Measurements from ENCODE around the gene PRPF38B.
"Not testable (repeated sequence)": the region's sequence is repeated elsewhere in the genome, so short reads cannot be mapped to it uniquely, and the experiment has no call there.

Gene PRPF38B

DNA sequence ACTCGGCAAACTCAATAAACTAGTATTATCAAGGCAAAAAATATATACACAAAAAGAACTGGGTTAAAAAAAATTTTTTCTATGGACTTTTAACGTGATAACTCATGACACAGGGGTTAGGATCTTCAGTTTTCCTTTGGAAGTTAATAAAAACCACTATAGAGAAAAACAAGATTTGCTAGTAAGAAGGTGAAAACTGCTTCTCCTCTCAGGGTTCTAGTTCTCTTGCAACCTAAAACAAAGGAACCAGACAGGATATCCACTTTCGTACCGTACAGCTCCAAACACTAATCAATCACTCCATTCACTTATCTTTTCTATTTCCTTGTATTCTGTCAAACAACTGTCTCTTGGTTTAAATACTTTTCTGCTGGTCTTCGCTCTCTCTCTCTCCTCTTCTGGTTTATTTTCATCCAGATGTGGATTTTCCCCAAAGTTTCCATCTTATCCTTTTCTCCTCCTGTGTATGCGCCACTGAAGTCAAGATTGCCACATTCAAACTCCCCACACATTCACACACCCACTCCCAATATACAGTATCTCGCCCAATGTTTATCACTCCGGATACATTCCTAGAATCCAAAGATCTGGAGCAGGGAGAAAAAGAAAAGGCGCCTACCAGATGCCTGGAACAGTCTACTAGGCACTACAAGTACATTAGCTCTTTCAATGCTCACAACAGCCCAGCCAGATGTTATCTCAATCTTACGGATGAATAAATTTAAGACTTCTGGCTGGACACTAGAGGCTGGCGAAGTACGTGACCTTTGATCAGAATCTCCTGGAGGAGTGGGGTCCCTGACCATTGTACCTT lies 775 bp upstream of the PRPF38B start:
- TF ChIP-seq, protein P1, sequence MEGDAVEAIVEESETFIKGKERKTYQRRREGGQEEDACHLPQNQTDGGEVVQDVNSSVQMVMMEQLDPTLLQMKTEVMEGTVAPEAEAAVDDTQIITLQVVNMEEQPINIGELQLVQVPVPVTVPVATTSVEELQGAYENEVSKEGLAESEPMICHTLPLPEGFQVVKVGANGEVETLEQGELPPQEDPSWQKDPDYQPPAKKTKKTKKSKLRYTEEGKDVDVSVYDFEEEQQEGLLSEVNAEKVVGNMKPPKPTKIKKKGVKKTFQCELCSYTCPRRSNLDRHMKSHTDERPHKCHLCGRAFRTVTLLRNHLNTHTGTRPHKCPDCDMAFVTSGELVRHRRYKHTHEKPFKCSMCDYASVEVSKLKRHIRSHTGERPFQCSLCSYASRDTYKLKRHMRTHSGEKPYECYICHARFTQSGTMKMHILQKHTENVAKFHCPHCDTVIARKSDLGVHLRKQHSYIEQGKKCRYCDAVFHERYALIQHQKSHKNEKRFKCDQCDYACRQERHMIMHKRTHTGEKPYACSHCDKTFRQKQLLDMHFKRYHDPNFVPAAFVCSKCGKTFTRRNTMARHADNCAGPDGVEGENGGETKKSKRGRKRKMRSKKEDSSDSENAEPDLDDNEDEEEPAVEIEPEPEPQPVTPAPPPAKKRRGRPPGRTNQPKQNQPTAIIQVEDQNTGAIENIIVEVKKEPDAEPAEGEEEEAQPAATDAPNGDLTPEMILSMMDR (IDR thresholded peaks at IDR 0.05; ENCODE audit: insufficient read depth, low read length, missing control alignments): no peak
- H3K4me3 ChIP-seq (ENCODE audit: low read depth, low read length): peak overlapping the region; percentile 85
- no peak for DNase-seq (ENCODE audit: low read depth, low spot score)
- ChIA-PET CTCF (interaction anchor here (1.0 to 2.5 kb wide), 7 partner anchors 11 to 209 kb away, joined by 3 to 10 read pairs (median 4); no protein-coding TSS in a partner anchor), POLR2A (interaction anchor here (0.6 to 2.2 kb wide), 11 partner anchors 11 to 491 kb away, joined by 3 to 8 read pairs (median 4); partner anchors contain the start of genes HENMT1 and STXBP3)

DNA sequence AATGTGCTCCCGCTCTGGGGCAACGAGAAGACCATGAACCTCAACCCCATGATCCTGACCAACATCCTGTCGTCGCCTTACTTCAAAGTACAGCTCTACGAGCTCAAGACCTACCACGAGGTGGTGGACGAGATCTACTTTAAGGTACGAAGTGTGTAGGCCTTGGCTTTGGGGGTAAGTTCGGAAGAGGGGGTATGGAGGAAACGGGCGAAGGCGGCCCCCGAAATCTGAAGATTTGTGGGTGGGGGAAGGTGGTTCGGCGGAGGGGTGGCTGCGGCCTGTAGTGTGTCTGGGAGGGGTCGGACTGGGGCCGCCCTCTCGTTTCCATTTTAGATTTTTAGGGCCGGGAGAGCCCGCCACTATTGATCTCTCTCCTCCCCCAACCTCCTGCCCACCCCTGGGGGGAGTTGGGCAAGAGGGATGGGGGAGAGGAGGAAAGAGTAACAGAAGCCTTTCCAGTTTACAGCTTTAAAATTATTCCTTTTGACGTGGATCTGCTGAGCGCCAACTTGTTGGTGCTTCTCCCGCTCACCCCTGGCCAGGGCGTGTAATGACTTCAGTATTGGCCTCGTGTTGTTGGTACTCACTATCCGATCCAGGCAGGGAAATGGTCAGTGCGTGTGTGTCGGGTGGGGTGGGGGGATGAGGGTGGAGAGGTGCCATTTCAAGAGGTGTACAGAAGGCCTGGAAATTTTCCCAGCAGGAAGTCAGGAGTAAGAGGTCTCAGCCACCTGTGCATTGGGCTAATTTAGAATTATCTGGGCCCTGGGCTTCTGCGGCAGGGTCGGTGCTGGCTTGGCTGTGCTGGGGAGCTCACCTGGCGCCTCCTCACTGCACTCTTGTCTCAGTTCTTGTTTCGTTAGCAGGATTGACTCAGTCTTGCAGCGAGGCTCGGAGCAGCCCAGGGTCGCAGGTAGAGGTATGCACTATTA lies 880 bp downstream of the PRPF38B start:
- peak overlapping the region; percentile 85 for H3K4me3 ChIP-seq (ENCODE audit: low read depth, low read length)
- no peak for DNase-seq (ENCODE audit: low read depth, low spot score)
- ChIA-PET POLR2A (interaction anchor here (0.9 to 2.2 kb wide), 8 partner anchors 9 to 492 kb away, joined by 3 to 8 read pairs (median 5); partner anchors contain the start of genes HENMT1 and STXBP3), CTCF (interaction anchor here (1.0 to 2.5 kb wide), 9 partner anchors 9 to 208 kb away, joined by 3 to 10 read pairs (median 3); partner anchors contain the start of gene EEIG2)
- TF ChIP-seq, protein P1 (IDR thresholded peaks at IDR 0.05; ENCODE audit: insufficient read depth, low read length, missing control alignments): peak; percentile 32

DNA sequence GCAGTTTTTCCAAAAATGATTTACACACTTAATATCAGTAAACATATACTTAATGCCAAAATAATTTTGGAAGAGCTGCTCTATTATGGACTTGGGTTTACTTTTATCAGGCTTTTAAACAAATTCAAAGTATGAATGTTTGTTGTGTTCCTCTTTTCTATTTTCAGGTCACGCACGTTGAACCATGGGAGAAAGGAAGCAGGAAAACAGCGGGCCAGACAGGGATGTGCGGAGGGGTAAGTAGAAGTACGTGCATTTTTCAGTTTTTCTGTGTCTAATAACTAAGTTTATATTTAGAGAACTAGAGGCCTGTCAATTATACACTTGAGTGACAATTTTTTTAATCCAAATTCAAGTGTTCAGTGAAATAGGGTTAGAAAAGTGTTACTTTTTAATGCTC lies 3.4 kb downstream of the PRPF38B start:
- H3K4me3 ChIP-seq (ENCODE audit: low read depth, low read length): no peak overlapping the region
- TF ChIP-seq, protein P1 (IDR thresholded peaks at IDR 0.05; ENCODE audit: insufficient read depth, low read length, missing control alignments): no peak
- no peak for DNase-seq (ENCODE audit: low read depth, low spot score)
- POLR2A ChIA-PET: no interaction called here
- CTCF ChIA-PET: no interaction called here

DNA sequence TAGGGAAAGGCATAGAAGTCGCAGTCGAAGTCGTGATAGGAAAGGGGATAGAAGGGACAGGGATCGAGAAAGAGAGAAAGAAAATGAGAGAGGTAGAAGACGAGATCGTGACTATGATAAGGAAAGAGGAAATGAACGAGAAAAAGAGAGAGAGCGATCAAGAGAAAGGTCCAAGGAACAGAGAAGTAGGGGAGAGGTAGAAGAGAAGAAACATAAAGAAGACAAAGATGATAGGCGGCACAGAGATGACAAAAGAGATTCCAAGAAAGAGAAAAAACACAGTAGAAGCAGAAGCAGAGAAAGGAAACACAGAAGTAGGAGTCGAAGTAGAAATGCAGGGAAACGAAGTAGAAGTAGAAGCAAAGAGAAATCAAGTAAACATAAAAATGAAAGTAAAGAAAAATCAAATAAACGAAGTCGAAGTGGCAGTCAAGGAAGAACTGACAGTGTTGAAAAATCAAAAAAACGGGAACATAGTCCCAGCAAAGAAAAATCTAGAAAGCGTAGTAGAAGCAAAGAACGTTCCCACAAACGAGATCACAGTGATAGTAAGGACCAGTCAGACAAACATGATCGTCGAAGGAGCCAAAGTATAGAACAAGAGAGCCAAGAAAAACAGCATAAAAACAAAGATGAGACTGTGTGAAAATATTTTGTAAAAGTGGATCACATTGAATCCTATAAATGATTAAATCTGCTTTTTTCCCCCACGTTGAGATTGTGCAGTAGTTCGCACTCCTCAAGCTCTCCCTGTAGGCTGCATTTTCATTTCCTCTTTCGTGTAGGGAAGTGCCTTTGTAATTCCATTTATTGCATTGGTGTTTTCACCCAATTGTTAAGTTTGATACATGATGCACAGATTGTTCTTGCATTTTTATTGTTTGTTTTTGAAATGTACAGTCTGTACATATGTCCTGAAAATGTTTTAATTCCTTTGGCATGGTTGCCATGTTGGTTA lies 7.5 kb downstream of the PRPF38B start:
- TF ChIP-seq, protein P1 (IDR thresholded peaks at IDR 0.05; ENCODE audit: insufficient read depth, low read length, missing control alignments): no peak
- ChIA-PET CTCF (no interaction called here), POLR2A (no interaction called here)
- H3K4me3 ChIP-seq (ENCODE audit: low read depth, low read length): no peak overlapping the region
- no peak for DNase-seq (ENCODE audit: low read depth, low spot score)

DNA sequence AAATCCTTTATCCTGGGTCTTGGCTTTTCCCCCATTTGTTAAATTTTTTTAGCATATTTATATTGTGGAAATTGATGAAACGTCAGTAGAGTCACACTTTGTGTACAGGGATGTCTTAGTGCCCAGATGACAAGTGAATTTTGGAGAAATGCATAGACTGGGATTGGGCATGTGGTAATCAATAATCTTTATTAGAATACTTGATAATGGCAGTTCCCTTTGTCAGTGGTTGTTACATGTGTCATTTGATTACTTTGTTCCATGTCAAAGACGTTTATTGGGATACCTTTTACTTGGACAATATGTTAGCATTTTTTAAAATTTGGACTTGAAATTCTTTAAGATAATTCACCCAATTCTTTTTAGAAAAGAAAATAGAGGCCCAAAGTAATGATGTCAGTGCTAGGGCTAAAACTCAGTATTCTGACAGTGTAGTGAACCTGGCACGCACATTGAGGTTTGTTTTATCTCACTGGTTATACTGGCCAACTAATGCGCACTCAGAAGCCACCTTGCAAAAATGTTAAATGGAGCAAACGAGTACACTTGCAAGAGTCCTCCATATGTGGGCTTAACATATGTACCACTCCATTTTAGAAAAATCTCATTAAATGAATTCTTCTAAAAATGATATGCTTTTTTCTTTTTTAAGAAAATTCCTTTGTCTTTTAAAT lies 9.2 kb downstream of the PRPF38B start:
- TF ChIP-seq, protein P1 (IDR thresholded peaks at IDR 0.05; ENCODE audit: insufficient read depth, low read length, missing control alignments): no peak
- CTCF ChIA-PET: no interaction called here
- POLR2A ChIA-PET: no interaction called here
- no peak overlapping the region for H3K4me3 ChIP-seq (ENCODE audit: low read depth, low read length)
- no peak for DNase-seq (ENCODE audit: low read depth, low spot score)

DNA sequence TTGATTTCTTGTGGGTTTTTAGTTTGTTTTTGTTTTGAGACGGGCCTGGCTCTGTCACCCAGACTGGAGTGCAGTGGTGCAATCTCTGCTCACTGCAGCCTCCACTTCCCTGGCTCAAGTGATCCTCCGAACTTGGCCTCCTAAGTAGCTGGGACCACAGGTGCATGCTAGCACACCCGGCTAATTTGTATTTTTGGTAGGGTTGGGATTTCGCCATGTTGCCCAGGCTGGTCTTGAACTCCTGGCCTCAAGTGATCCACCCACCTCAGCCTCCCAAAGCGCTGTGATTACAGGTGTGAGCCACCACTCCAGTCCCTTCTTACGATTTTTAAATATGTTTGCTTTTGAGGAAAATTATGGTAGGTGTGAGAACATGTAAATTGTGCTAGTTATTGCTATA lies 10.0 kb downstream of the PRPF38B start:
- POLR2A ChIA-PET: interaction anchor here (0.9 kb wide), 1 partner anchor 10 kb away, joined by 3 read pairs; the partner anchor contains the start of gene PRPF38B
- CTCF ChIA-PET: interaction anchor here (0.8 to 1.3 kb wide), 2 partner anchors 10 to 42 kb away, joined by 3 to 4 read pairs; partner anchors contain the start of gene PRPF38B
- H3K4me3 ChIP-seq (ENCODE audit: low read depth, low read length); DNase-seq (ENCODE audit: low read depth, low spot score): not testable (repeated sequence)
